GOT3 (cell line): Measurements from ENCODE around the gene POTEF.
A peak's percentile ranks its signal among the peaks of the same experiment; 100 is the strongest.
"Not testable (repeated sequence)": the region's sequence is repeated elsewhere in the genome, so short reads cannot be mapped to it uniquely, and the experiment has no call there.

Experiments
- DNase-seq: peaks from one replicate; lab custom pipeline; 2025; ENCODE audit warnings: mixed read lengths; lab: John Stamatoyannopoulos, UW

POTEF gene

GRCh38 chr2:130152816-130153595, 24.0 kb upstream of the POTEF start:
- no peak for DNase-seq

DNA sequence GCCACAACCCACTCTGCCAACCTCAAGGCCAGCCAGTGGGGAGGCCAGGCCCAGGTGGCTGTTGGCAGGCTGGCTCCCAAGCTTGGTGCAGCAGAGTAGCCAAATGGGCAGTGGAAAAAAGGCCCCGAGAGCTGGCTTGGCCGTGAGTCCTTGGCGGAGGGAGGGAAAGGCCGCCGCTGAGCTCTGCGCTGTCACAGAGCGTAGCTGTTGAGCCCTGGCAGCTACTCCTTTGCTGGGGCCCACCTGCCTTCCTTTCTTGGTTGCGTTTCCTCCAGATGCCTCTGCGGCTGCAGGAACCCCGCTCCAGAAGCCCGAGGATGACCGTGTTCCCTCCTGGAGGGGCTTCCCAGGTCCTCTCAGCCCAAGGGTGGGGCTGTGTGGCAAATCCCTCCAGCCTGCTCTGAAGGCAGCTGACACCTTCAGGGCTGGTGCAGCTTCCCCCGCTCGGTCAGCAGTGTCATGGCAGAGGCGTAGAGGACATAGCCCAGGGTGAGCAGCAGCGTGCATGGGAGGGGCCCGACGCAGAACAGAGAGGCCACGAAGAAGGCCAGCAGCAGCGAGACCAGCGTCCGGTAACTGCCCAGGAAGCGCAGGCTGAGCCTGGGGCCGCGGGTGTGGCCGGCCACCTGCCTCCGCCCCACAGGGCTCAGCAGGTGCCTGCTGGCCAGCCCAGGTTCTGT, 23.3 kb upstream of the POTEF start:
- DNase-seq: not testable (repeated sequence)

DNA sequence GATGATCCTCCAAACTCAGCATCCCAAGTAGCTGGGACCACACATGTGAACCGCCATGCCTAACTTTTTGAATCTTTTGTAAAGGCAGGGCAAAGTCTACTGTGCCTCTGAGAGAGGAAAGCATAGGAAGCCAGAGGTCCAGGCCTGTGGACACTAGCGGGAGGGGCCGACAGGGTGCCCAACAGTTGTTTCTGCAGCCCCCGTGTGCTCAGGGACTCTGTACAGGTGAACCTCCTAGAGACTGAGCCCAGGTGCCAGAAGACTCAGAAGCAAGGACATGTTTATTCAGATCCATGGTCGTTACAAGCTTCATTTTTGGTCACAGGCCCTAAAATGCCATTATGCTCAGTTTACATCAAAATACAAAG, 22.1 kb upstream of the POTEF start:
- not testable (repeated sequence) for DNase-seq

DNA sequence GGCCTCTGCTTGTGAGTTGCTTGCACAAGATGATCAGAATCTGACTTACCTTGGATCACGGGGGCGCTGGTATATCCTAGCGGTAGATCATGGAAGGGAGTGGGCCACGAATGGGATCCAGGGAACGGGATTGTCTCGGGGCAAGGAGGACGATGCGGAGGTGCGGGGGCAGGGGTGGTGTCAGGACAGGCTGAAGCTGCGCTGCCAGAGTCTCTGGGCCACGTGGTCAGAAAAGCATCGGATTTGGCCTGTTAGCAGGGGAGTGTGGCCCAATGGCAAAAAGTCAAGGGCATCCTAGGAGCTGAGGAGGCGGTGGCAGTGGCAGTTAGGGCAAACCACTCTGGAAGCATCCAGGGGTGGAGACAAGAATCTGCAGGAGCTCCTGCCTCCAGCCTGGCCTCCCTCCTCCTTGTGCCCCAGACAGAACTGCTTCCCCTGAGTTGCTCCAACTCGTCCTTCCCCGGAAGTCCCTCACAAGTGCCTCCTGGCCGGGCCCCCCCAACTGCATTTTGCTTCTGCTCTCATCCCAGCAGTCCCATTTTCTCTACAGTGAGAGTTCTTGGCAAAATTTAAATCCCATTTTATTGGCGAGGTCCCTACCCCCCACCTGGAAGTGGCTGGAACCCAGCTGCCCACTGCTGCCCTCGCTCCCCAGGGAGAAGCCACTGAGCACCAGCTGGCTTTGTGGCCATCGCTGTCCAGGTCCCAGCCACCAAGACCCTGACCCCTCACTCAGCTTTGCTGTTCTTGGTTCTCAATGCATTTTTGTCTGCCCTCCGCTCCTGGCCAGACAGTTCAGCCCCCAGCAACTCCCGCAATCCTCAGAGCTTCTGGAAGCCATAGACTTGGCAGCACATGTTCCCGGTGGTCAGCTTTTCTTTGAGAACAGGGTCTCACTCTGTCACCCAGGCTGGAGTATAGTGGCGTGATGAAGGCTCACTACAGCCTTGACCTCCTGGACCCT, 21.4 kb upstream of the POTEF start:
- DNase-seq: no peak

DNA sequence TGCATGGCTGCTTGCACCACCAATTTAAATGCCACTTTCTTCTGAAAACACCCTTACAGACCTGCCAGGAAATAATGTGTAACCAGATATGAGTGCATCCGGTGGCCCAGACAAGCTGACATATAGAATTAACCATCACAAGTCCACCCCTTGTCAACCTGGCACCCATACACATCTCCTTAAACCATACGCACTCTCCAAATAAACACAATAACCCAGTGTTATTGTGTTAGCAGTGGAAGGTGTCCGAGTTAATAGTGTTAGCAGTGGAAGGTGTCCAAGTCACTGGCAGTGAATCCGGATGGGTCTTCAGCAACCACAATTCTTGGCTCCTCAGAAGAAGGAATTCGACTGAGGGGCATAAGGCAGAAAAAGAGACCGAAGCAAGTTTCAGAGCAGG, 19.5 kb upstream of the POTEF start:
- not testable (repeated sequence) for DNase-seq

GRCh38 chr2:130145006-130145414, 16.0 kb upstream of the POTEF start, which contains the start of gene CCDC74B:
Gene CCDC74B, minus strand, starts transcription at chr2:130145112. Its CDS starts 116 bp downstream, at chr2:130144996.
- peak; percentile 36 for DNase-seq

- DNase-seq: not testable (repeated sequence)
These were observed 14.4 kb upstream of the POTEF start for GRCh38 chr2:130143266-130144039.

- DNase-seq: not testable (repeated sequence)
These were observed 13.6 kb upstream of the POTEF start for GRCh38 chr2:130142396-130143265.

DNA sequence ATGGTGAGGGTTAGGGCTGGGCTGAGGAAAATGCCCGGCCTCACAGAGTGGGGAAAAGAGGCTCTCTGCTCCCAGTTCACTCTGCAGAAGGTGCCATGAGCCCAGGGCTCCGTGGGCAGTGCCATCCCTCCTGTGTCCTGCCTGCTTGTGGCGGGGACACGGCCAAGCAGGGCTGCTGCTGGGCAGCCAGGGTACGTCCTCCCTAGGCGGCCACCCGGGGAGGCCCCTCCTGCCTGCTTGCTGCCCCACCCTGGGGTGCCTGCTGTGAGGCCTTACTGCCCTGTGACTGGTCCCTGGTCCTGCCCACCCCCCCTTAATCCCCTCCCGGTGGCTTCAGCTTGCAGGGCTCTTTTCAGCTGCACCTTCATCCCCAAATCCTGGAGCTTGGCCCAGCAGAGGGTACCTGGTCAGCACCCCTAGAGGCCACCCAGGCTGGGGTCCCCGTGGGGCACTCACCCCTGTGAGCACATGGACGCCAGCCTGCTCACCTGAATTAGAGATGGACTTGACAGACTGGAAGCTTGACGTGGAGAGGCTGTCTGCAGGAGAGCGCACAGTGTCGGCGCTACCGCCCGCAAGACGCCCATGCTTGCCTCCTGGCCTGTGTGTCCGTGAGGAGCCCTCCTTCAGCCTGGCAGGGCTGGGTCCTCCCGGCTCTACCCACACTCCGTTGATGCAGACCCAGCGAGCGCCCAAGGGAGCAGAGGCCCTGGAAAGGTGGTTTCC, 12.8 kb upstream of the POTEF start:
- not testable (repeated sequence) for DNase-seq

DNA sequence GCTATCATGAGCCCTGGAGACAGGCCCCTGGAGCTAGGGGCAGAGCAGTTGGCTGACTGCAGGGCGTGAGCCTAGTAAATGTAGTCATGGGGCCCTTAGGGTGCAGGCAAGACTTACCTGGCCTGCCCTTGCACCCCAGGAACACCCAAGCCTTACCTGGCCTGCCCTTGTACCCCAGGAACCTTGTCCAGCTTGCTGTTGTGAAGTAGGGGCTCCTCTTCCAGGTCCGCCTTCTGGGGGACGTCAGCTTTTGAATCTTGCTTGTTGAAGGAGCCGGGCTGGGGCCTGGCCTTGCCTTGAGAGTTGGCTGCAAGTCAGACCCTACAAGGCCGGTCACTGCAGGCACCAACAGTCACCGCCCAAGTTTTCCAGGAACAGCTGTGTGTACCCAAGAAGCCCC, 12.0 kb upstream of the POTEF start:
- DNase-seq: not testable (repeated sequence)

- not testable (repeated sequence) for DNase-seq
These were observed 11.5 kb upstream of the POTEF start for GRCh38 chr2:130140516-130140915.

- not testable (repeated sequence) for DNase-seq
These were observed 10.6 kb upstream of the POTEF start for GRCh38 chr2:130139331-130140280.

- DNase-seq: not testable (repeated sequence)
These were observed 9.8 kb upstream of the POTEF start for GRCh38 chr2:130138841-130139251.

DNA sequence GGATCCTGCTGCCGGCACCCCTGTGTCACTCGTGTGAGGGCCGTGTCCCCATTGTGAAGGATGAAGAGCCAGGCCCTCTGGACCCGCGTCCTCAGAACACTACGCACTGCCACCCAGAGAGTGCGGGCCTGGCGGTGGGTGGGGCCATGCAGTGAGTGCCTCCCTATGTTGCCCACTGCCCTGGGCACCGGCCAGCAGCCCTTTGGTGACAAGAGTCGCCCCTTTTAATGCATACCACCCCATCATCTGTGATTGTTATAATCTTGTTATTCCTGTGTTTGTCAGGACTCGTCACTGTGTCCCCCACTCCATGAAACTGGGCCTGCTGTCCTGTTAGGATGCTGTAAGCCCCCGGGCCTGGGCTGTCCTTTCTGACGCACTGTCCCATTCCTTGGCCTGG, 9.3 kb upstream of the POTEF start:
- DNase-seq: not testable (repeated sequence)

GRCh38 chr2:130137118-130137517, 8.1 kb upstream of the POTEF start:
- not testable (repeated sequence) for DNase-seq

GRCh38 chr2:130136546-130136945, 7.5 kb upstream of the POTEF start:
- not testable (repeated sequence) for DNase-seq

DNA sequence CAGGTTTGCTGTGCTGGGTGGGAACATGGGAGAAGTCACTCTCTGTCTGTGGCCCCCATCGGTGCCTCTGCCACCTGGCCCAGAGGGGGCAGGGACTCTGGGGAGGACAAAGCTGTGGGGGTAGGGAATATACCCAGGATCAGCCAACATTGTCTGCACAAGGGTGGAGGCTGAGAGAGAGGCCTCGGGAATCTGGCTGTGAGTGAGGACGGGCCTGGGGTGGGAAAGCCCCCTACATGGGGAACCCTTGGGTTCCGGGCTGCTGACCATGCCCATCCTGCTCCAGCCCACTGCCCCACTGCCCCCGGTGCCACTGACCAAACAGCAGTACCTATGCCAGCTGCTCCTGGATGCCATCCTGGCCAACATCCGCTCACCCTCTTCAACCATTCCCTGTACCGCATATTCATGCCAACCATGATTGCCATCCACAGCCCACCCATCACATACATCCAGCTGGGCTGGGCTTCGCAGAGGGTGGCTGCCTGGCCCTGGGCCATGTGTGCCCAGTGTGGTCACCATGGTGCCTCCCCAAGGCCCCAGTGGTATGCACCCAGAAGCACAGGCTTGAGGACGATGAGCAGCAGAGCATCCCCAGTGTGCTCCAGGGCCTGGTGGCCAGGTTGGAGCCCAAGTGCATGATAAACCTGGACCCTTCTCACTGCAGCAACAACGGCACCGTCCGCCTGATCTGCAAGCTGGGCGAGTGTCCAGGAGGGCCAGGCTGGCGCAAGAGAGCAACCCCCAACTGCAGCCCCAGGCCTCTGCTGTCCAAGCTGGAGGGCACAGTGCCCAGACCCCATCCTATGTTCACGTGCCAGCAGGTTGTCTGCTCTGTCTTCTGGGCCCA, 6.9 kb upstream of the POTEF start:
- DNase-seq: no peak
